ENCODE data around the gene MROH9. TPM values are rescaled to one million over a fixed set of nuclear protein-coding genes. Genes with fewer than 3 reads are reported as not detected.

MROH9 gene
- total RNA-seq, 1 experiment from 2014 or later, result not detected

DNA sequence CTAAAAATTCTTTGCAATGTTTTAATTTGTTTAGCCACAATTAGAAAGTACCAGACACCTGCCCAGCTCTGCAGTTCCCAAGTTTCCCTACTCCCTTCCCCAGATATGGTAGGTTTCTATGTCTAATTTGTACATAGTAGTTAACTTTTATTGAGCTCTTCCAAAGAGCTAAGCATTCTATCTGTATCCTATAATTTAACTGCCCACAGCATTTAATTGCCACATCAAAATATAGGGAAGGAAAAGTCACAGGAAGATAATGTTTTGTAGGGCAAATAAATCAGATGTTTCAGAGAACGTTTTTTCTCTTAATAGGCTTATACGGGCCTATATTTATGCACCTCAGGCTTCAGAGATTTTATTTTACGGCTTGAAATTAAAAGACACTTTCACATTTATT lies 139.7 kb downstream of the MROH9 start:
- no peak overlapping the region for H3K14ac ChIP-seq (ENCODE audit: insufficient read depth, low read length)
- DNase-seq, result no peak
- H3K27ac Mint-ChIP-seq, result no peak overlapping the region
- no peaks in the 10 kb centered on the region for H3K4me1 Mint-ChIP-seq
- H2AFZ ChIP-seq (ENCODE audit: low read length), result no peak overlapping the region
- no peaks in the 10 kb centered on the region for H4K20me1 ChIP-seq (ENCODE audit: control insufficient read depth, insufficient read depth, insufficient read length)
- no peak overlapping the region for H2BK20ac ChIP-seq (ENCODE audit: low read depth, low read length, poor library complexity, severe bottlenecking)
- no CpG with 5 or more reads among the region's 3 CpGs for WGBS (ENCODE audit: extremely low coverage, insufficient read length, low lambda C conversion rate)
- no peaks in the 10 kb centered on the region for H3K9me3 Mint-ChIP-seq
- no peak overlapping the region for H2AK5ac ChIP-seq (ENCODE audit: insufficient read length, low read length)
- no peaks in the 10 kb centered on the region for H3K27me3 ChIP-seq (ENCODE audit: insufficient read depth, low read length)
- no peak overlapping the region for H2BK5ac ChIP-seq (ENCODE audit: insufficient read length, low read length)
- no peak overlapping the region for H4K5ac ChIP-seq (ENCODE audit: insufficient read length, low read depth, low read length)
- no peak overlapping the region for H3K56ac ChIP-seq (ENCODE audit: insufficient read length, low read depth, low read length)
- H3K27ac ChIP-seq (ENCODE audit: insufficient read length, low read depth, low read length), result no peak overlapping the region
- H3K23me2 ChIP-seq (ENCODE audit: insufficient read length, low read depth, low read length, poor library complexity, severe bottlenecking), result no peaks in the 10 kb centered on the region
- H3T11ph ChIP-seq (ENCODE audit: low read length), result no peak overlapping the region
- H4K8ac ChIP-seq (replicated peaks; ENCODE audit: insufficient read length, low read depth, low read length), result no peak overlapping the region
- no peak overlapping the region for H3K18ac ChIP-seq (ENCODE audit: insufficient read length, low read depth, low read length)
- no peaks in the 10 kb centered on the region for H3K36me3 Mint-ChIP-seq (ENCODE audit: insufficient read depth in 1 of 3, low read depth in 3 of 3)
- TF ChIP-seq, protein P1, sequence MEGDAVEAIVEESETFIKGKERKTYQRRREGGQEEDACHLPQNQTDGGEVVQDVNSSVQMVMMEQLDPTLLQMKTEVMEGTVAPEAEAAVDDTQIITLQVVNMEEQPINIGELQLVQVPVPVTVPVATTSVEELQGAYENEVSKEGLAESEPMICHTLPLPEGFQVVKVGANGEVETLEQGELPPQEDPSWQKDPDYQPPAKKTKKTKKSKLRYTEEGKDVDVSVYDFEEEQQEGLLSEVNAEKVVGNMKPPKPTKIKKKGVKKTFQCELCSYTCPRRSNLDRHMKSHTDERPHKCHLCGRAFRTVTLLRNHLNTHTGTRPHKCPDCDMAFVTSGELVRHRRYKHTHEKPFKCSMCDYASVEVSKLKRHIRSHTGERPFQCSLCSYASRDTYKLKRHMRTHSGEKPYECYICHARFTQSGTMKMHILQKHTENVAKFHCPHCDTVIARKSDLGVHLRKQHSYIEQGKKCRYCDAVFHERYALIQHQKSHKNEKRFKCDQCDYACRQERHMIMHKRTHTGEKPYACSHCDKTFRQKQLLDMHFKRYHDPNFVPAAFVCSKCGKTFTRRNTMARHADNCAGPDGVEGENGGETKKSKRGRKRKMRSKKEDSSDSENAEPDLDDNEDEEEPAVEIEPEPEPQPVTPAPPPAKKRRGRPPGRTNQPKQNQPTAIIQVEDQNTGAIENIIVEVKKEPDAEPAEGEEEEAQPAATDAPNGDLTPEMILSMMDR (conservative IDR thresholded peaks at IDR 0.05), result no peak
- H3K79me1 ChIP-seq (ENCODE audit: insufficient read depth, low read depth, low read length, poor library complexity, severe bottlenecking), result no peaks in the 10 kb centered on the region
- no peak overlapping the region for H3K9ac ChIP-seq (ENCODE audit: extremely low read depth, insufficient read length, low read length)
- no peaks in the 10 kb centered on the region for H3K79me2 ChIP-seq (ENCODE audit: insufficient read depth, low read length)
- H3K27me3 Mint-ChIP-seq (ENCODE audit: low read depth), result no peaks in the 10 kb centered on the region
- H3K4me2 ChIP-seq (ENCODE audit: insufficient read depth, insufficient read length, low read length), result no peak overlapping the region
- no peak overlapping the region for H4K91ac ChIP-seq (ENCODE audit: insufficient read length, low read depth, low read length)
- H2BK120ac ChIP-seq (ENCODE audit: low read depth, low read length, poor library complexity, severe bottlenecking), result no peak overlapping the region
- no peak overlapping the region for H2BK12ac ChIP-seq (ENCODE audit: insufficient read length, low read depth, low read length)
- no peaks in the 10 kb centered on the region for H3K4me1 ChIP-seq (ENCODE audit: insufficient read depth, low read length)
- H3K9me3 ChIP-seq (ENCODE audit: control insufficient read depth, low read depth, low read length), result no peaks in the 10 kb centered on the region
- H3K23ac ChIP-seq (ENCODE audit: insufficient read length, low read depth, low read length), result no peak overlapping the region
- no peak overlapping the region for H3K4ac ChIP-seq (ENCODE audit: low read depth, low read length)
- H3K4me3 Mint-ChIP-seq, result no peak overlapping the region
- H2BK15ac ChIP-seq (ENCODE audit: low read depth, low read length), result no peak overlapping the region
